ENCODE measurements around the gene NFIB.

NFIB gene

GRCh38 chr9:14271093-14271673, 42.8 kb downstream of the NFIB start:
- DNase-seq = no peak

- DNase-seq = no peak
Observed at GRCh38 chr9:14270358-14271092, 43.4 kb downstream of the NFIB start.

GRCh38 chr9:14269916-14270315, 44.0 kb downstream of the NFIB start:
- DNase-seq = no peak

- no peak for DNase-seq
Observed at GRCh38 chr9:14263707-14264483, 50.0 kb downstream of the NFIB start.

- no peak for DNase-seq
Observed at GRCh38 chr9:14262827-14263226, 51.1 kb downstream of the NFIB start.

GRCh38 chr9:14261616-14262015, 52.3 kb downstream of the NFIB start:
- no peak for DNase-seq

- no peak for DNase-seq
Observed at GRCh38 chr9:14260101-14260500, 53.8 kb downstream of the NFIB start.

GRCh38 chr9:14258660-14259239, 55.2 kb downstream of the NFIB start:
- DNase-seq = no peak

- DNase-seq = no peak
Observed at GRCh38 chr9:14258156-14258555, 55.8 kb downstream of the NFIB start.

GRCh38 chr9:14256588-14256987, 57.4 kb downstream of the NFIB start:
- DNase-seq = no peak

- DNase-seq = no peak
Observed at GRCh38 chr9:14251154-14252071, 62.5 kb downstream of the NFIB start.

- DNase-seq = no peak
Observed at GRCh38 chr9:14250794-14251153, 63.2 kb downstream of the NFIB start.

GRCh38 chr9:14249527-14249926, 64.4 kb downstream of the NFIB start:
- no peak for DNase-seq

GRCh38 chr9:14248149-14248548, 65.8 kb downstream of the NFIB start:
- no peak for DNase-seq

- no peak for DNase-seq
Observed at GRCh38 chr9:14247577-14247976, 66.4 kb downstream of the NFIB start.

GRCh38 chr9:14246951-14247350, 67.0 kb downstream of the NFIB start:
- DNase-seq = no peak

- DNase-seq = no peak
Observed at GRCh38 chr9:14245901-14246525, 67.9 kb downstream of the NFIB start.

GRCh38 chr9:14243514-14244042, 70.4 kb downstream of the NFIB start:
- no peak for DNase-seq

- DNase-seq = no peak
Observed at GRCh38 chr9:14242150-14242805, 71.7 kb downstream of the NFIB start.

GRCh38 chr9:14240537-14240936, 73.4 kb downstream of the NFIB start:
- DNase-seq = no peak

- DNase-seq = no peak
Observed at GRCh38 chr9:14238518-14238917, 75.4 kb downstream of the NFIB start.
